Type B pancreatic cell (in vitro differentiated cells): ENCODE data around the gene TMBIM6. TPM values are rescaled to one million over a fixed set of nuclear protein-coding genes. Genes with fewer than 3 reads are reported as not detected.

Experiments
- DNase-seq: peaks from one replicate; pipeline ENCODE4 v3.0.0; 2021; ENCODE audit warnings: mixed read lengths; ENCODE audit not compliant: unreplicated experiment; ENCODE audit errors: extremely low spot score
- H3K27ac Mint-ChIP-seq: 2 replicates; pipeline ENCODE4 v1.8.0; 2021; ENCODE audit warnings: mild to moderate bottlenecking, mixed read lengths
- H3K27me3 Mint-ChIP-seq: 2 replicates; pipeline ENCODE4 v1.8.0; 2021; ENCODE audit warnings: mixed read lengths
- H3K36me3 Mint-ChIP-seq: 2 replicates; pipeline ENCODE4 v1.8.0; 2021; ENCODE audit warnings: mixed read lengths
- H3K4me1 Mint-ChIP-seq: one replicate; pipeline ENCODE4 v1.8.0; 2021; ENCODE audit warnings: mixed read lengths; ENCODE audit not compliant: unreplicated experiment
- H3K4me3 Mint-ChIP-seq: 2 replicates; pipeline ENCODE4 v1.8.0; 2021; ENCODE audit warnings: mild to moderate bottlenecking, mixed read lengths
- H3K9me3 Mint-ChIP-seq: 2 replicates; pipeline ENCODE4 v1.8.0; 2021; ENCODE audit warnings: mixed read lengths
- total RNA-seq: library from RNA; stranded (reverse); gene quantifications from 2 replicates; pipeline ENCODE4 v1.2.1, GENCODE V29; 2021; ENCODE audit warnings: low replicate concordance
- TF ChIP-seq, protein P1 (sequence below): fragments of 200-600 bp; sonication (generic); conservative IDR thresholded peaks from 2 replicates; pipeline ENCODE4 v1.5.0; 2021; ENCODE audit warnings: antibody characterized with exemption, mild to moderate bottlenecking

TMBIM6 gene
- total RNA-seq, 1 donor from 2014 or later = 497 TPM

DNA sequence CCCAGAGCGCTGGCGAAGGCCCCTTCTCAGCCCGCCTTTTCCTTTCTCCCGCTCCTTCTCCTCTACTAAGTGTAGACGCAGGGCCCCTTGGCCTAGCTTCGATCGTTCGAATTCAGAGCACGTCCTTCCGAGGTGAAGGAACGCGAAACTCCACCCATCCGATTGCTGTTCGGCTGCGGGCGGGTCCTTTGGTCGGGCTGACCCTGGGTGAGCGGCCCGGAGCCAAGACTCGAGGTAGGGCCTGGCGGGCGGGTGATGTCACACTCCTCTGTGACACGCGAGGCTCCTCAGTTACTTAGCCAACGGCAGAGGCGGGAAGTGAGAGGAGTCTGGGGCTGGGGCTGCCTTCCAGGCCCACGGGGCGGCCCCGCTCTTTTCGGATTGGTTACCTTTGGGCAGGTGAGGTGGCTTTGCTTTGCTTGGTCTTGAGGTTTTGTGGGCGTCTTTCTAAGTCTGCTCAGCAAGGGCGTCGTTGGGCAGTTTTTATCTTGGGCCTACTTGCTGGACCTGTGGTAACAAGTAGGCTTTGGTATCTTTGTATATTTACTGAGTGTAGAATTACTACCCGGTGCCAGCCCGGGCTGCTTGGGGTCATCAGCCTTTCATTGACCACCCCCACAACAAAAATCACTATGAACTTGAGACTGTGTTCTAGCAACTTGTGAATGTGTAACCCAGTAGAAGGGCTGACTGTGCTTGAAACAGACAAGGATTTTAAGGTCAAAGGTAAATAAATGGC is 694 bp downstream of the TMBIM6 start:
- Mint-ChIP-seq H3K4me1 (peaks cover 26% of the 10 kb centered on the region), H3K9me3 (no peaks in the 10 kb centered on the region), H3K27me3 (peaks cover 9% of the 10 kb centered on the region), H3K4me3 (peak overlapping the region; percentile 98), H3K27ac (peak overlapping the region; percentile 98), H3K36me3 (peaks cover 17% of the 10 kb centered on the region)
- peak; percentile 82 for DNase-seq
- TF ChIP-seq, protein P1, sequence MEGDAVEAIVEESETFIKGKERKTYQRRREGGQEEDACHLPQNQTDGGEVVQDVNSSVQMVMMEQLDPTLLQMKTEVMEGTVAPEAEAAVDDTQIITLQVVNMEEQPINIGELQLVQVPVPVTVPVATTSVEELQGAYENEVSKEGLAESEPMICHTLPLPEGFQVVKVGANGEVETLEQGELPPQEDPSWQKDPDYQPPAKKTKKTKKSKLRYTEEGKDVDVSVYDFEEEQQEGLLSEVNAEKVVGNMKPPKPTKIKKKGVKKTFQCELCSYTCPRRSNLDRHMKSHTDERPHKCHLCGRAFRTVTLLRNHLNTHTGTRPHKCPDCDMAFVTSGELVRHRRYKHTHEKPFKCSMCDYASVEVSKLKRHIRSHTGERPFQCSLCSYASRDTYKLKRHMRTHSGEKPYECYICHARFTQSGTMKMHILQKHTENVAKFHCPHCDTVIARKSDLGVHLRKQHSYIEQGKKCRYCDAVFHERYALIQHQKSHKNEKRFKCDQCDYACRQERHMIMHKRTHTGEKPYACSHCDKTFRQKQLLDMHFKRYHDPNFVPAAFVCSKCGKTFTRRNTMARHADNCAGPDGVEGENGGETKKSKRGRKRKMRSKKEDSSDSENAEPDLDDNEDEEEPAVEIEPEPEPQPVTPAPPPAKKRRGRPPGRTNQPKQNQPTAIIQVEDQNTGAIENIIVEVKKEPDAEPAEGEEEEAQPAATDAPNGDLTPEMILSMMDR = no peak

GRCh38 chr12:49744363-49744885 is 3.1 kb downstream of the TMBIM6 start:
- Mint-ChIP-seq H3K27ac (peak overlapping the region; percentile 22), H3K9me3 (no peaks in the 10 kb centered on the region), H3K4me1 (peaks cover 34% of the 10 kb centered on the region), H3K36me3 (peaks cover 17% of the 10 kb centered on the region), H3K27me3 (peaks cover 6% of the 10 kb centered on the region), H3K4me3 (peak overlapping the region; percentile 48)
- TF ChIP-seq, protein P1 = no peak
- no peak for DNase-seq

GRCh38 chr12:49748306-49748705 is 6.9 kb downstream of the TMBIM6 start:
- Mint-ChIP-seq H3K27ac (peak overlapping the region; percentile 56), H3K9me3 (no peaks in the 10 kb centered on the region), H3K4me3 (no peak overlapping the region), H3K27me3 (no peaks in the 10 kb centered on the region), H3K36me3 (peaks cover 16% of the 10 kb centered on the region), H3K4me1 (peaks cover 47% of the 10 kb centered on the region)
- TF ChIP-seq, protein P1 = no peak
- no peak for DNase-seq

GRCh38 chr12:49748800-49749199 is 7.4 kb downstream of the TMBIM6 start:
- no peaks in the 10 kb centered on the region for H3K9me3 Mint-ChIP-seq
- peaks cover 15% of the 10 kb centered on the region for H3K36me3 Mint-ChIP-seq
- H3K27ac Mint-ChIP-seq = no peak overlapping the region
- no peak overlapping the region for H3K4me3 Mint-ChIP-seq
- no peak for DNase-seq
- TF ChIP-seq, protein P1 = no peak
- no peaks in the 10 kb centered on the region for H3K27me3 Mint-ChIP-seq
- peaks cover 42% of the 10 kb centered on the region for H3K4me1 Mint-ChIP-seq

- TF ChIP-seq, protein P1 = no peak
- no peak for DNase-seq
- Mint-ChIP-seq H3K9me3 (no peaks in the 10 kb centered on the region), H3K4me1 (peaks cover 29% of the 10 kb centered on the region), H3K27me3 (no peaks in the 10 kb centered on the region), H3K27ac (peak overlapping the region; percentile 68), H3K4me3 (no peak overlapping the region), H3K36me3 (peaks cover 14% of the 10 kb centered on the region)
Measured at GRCh38 chr12:49750027-49750995, 9.0 kb downstream of the TMBIM6 start.
